ENCODE measurements around the gene RYK.

Gene RYK

GRCh38 chr3:134251731-134252391 lies 1.2 kb upstream of the RYK start:
- H3K4ac ChIP-seq (ENCODE audit: low read depth, low read length) = peak overlapping the region; percentile 21
- peaks cover 12% of the 10 kb centered on the region for H3K4me1 ChIP-seq (ENCODE audit: control insufficient read depth, low read depth, low read length)
- no peak overlapping the region for H2BK15ac ChIP-seq (replicated peaks; ENCODE audit: low read depth)
- no peak overlapping the region for H3K23ac ChIP-seq (ENCODE audit: low read length)
- no peak overlapping the region for H3K9ac ChIP-seq (ENCODE audit: low read length)
- peak; percentile 83 for DNase-seq
- peaks cover 4% of the 10 kb centered on the region for H3K79me1 ChIP-seq (ENCODE audit: low read length)
- H3K4me3 ChIP-seq (ENCODE audit: low read length) = no peak overlapping the region
- peak overlapping the region; percentile 77 for H3K27ac ChIP-seq (ENCODE audit: low read depth, low read length)
- H4K8ac ChIP-seq (ENCODE audit: low read depth, low read length) = no peak overlapping the region
- peak overlapping the region; percentile 72 for H3K18ac ChIP-seq (ENCODE audit: low read length)
- no peak overlapping the region for H4K5ac ChIP-seq (ENCODE audit: low read length)
- no peak overlapping the region for H3K4me2 ChIP-seq (ENCODE audit: low read length)
- H3K27me3 ChIP-seq (ENCODE audit: insufficient read depth, low read length, poor library complexity) = no peaks in the 10 kb centered on the region
- no peak overlapping the region for H2AK5ac ChIP-seq (ENCODE audit: low read length)
- H3K56ac ChIP-seq (ENCODE audit: low read length) = peak overlapping the region; percentile 73
- WGBS (ENCODE audit: extremely low coverage, insufficient coverage, low lambda C conversion rate) = no CpG with 5 or more reads among the region's 22 CpGs
- H2BK5ac ChIP-seq (ENCODE audit: low read length) = peak overlapping the region; percentile 47
- H2BK120ac ChIP-seq (ENCODE audit: low read depth, low read length) = no peak overlapping the region
- H3K36me3 ChIP-seq (ENCODE audit: control insufficient read depth, insufficient read depth, low read length) = no peaks in the 10 kb centered on the region
- peaks cover 30% of the 10 kb centered on the region for H3K79me2 ChIP-seq (ENCODE audit: control insufficient read depth, insufficient read depth, low read length)

DNA sequence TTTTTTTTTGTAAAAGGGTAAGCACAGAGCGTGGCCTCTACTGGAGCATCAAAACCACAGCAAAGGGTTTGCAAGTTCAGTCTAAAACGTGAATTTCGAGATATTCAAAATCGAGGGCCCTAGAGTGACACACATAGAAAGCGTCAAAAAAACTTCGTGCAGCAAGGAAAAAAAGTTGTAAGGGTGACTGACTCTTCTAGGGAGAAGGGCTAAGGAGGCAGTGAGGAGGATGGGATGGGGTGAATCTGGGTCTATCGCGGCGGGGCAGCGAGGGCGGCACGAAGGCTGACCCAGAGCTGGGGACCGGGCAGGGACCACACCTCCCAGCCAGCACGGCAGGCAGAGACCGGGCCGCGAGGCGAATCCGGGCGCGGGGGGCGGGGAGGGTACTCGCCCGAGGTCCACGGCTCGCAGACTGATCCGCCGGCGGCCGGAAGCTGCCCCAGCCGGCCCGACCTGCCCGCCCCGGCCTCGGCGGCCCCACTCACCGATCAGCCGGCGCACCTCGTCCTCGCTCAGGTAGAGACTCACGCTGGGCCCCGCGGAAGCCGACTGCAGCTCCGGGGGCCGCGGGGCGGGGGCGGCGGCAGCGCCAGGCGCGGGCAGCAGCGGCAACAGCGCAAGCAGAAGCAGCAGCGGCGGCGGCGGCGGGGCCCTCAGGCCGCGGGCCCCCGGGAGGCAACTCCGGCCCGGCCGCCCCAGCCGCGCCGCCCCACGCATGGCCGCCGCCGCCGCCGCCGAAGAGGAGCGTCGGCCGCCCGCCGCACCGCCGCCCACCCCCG lies 533 bp downstream of the RYK start:
- Histone ChIP-seq H2AK5ac (ENCODE audit: low read length) (no peak overlapping the region), H3K4ac (ENCODE audit: low read depth, low read length) (peak overlapping the region; percentile 97), H2BK15ac (replicated peaks; ENCODE audit: low read depth) (no peak overlapping the region), H3K4me2 (ENCODE audit: low read length) (peak overlapping the region; percentile 69), H2BK5ac (ENCODE audit: low read length) (peak overlapping the region; percentile 17), H3K36me3 (ENCODE audit: control insufficient read depth, insufficient read depth, low read length) (no peaks in the 10 kb centered on the region), H3K27ac (ENCODE audit: low read depth, low read length) (peak overlapping the region; percentile 95), H3K9ac (ENCODE audit: low read length) (peak overlapping the region; percentile 83), H3K27me3 (ENCODE audit: insufficient read depth, low read length, poor library complexity) (no peaks in the 10 kb centered on the region), H2BK120ac (ENCODE audit: low read depth, low read length) (peak overlapping the region; percentile 31), H4K8ac (ENCODE audit: low read depth, low read length) (no peak overlapping the region), H3K18ac (ENCODE audit: low read length) (peak overlapping the region; percentile 98), H3K56ac (ENCODE audit: low read length) (peak overlapping the region; percentile 87), H3K4me1 (ENCODE audit: control insufficient read depth, low read depth, low read length) (peaks cover 16% of the 10 kb centered on the region), H3K79me1 (ENCODE audit: low read length) (peaks cover 8% of the 10 kb centered on the region), H3K4me3 (ENCODE audit: low read length) (peak overlapping the region; percentile 68), H3K79me2 (ENCODE audit: control insufficient read depth, insufficient read depth, low read length) (peaks cover 44% of the 10 kb centered on the region), H3K23ac (ENCODE audit: low read length) (no peak overlapping the region), H4K5ac (ENCODE audit: low read length) (no peak overlapping the region)
- peak; percentile 67 for DNase-seq
- no CpG with 5 or more reads among the region's 85 CpGs for WGBS (ENCODE audit: extremely low coverage, insufficient coverage, low lambda C conversion rate)

DNA sequence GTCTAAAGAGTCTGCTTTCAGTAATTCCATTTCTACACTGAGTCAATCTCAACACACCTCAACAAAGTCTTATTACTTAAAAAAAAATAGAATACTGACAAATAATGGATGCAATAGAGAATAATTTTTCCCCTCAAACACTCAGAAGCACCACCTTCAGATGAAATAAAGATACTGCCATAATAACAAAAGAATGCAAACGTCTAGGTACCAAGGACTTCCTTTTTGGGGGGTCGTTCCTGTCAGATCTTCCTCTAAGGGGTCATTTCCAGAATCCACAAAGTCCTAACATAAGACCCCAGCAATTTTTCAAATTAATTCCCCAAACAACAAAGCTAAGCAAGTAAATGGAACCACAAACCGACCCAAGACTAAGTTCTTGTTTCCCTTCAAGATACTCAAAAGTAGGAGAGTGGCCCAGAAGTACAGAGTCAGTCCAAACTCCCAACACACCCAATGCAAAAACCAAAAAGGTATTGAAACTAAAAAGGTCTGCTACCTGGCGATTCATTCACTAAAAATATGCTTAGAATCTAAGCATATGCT lies 1.3 kb downstream of the RYK start:
- peak overlapping the region; percentile 98 for H3K18ac ChIP-seq (ENCODE audit: low read length)
- H2BK120ac ChIP-seq (ENCODE audit: low read depth, low read length) = no peak overlapping the region
- H3K4ac ChIP-seq (ENCODE audit: low read depth, low read length) = no peak overlapping the region
- H3K56ac ChIP-seq (ENCODE audit: low read length) = peak overlapping the region; percentile 87
- peaks cover 13% of the 10 kb centered on the region for H3K79me1 ChIP-seq (ENCODE audit: low read length)
- peak overlapping the region; percentile 68 for H3K4me3 ChIP-seq (ENCODE audit: low read length)
- no CpG with 5 or more reads among the region's 4 CpGs for WGBS (ENCODE audit: extremely low coverage, insufficient coverage, low lambda C conversion rate)
- no peaks in the 10 kb centered on the region for H3K36me3 ChIP-seq (ENCODE audit: control insufficient read depth, insufficient read depth, low read length)
- no peak overlapping the region for H4K5ac ChIP-seq (ENCODE audit: low read length)
- peak overlapping the region; percentile 69 for H3K4me2 ChIP-seq (ENCODE audit: low read length)
- H3K4me1 ChIP-seq (ENCODE audit: control insufficient read depth, low read depth, low read length) = peaks cover 24% of the 10 kb centered on the region
- no peak overlapping the region for H2AK5ac ChIP-seq (ENCODE audit: low read length)
- H3K23ac ChIP-seq (ENCODE audit: low read length) = no peak overlapping the region
- peak overlapping the region; percentile 83 for H3K9ac ChIP-seq (ENCODE audit: low read length)
- peak overlapping the region; percentile 34 for H3K27ac ChIP-seq (ENCODE audit: low read depth, low read length)
- DNase-seq = no peak
- H2BK5ac ChIP-seq (ENCODE audit: low read length) = no peak overlapping the region
- peaks cover 52% of the 10 kb centered on the region for H3K79me2 ChIP-seq (ENCODE audit: control insufficient read depth, insufficient read depth, low read length)
- no peak overlapping the region for H4K8ac ChIP-seq (ENCODE audit: low read depth, low read length)
- no peaks in the 10 kb centered on the region for H3K27me3 ChIP-seq (ENCODE audit: insufficient read depth, low read length, poor library complexity)
- H2BK15ac ChIP-seq (replicated peaks; ENCODE audit: low read depth) = no peak overlapping the region

- no peak for DNase-seq
- Histone ChIP-seq H3K18ac (ENCODE audit: low read length) (no peak overlapping the region), H3K36me3 (ENCODE audit: control insufficient read depth, insufficient read depth, low read length) (no peaks in the 10 kb centered on the region), H3K4ac (ENCODE audit: low read depth, low read length) (no peak overlapping the region), H3K56ac (ENCODE audit: low read length) (peak overlapping the region; percentile 36), H3K79me2 (ENCODE audit: control insufficient read depth, insufficient read depth, low read length) (peaks cover 84% of the 10 kb centered on the region), H3K4me3 (ENCODE audit: low read length) (no peak overlapping the region), H3K79me1 (ENCODE audit: low read length) (peaks cover 17% of the 10 kb centered on the region), H2BK120ac (ENCODE audit: low read depth, low read length) (no peak overlapping the region), H3K27ac (ENCODE audit: low read depth, low read length) (no peak overlapping the region), H4K8ac (ENCODE audit: low read depth, low read length) (no peak overlapping the region), H2BK5ac (ENCODE audit: low read length) (no peak overlapping the region), H2AK5ac (ENCODE audit: low read length) (no peak overlapping the region), H3K23ac (ENCODE audit: low read length) (no peak overlapping the region), H3K4me2 (ENCODE audit: low read length) (no peak overlapping the region), H3K27me3 (ENCODE audit: insufficient read depth, low read length, poor library complexity) (no peaks in the 10 kb centered on the region), H3K9ac (ENCODE audit: low read length) (no peak overlapping the region), H4K5ac (ENCODE audit: low read length) (no peak overlapping the region), H3K4me1 (ENCODE audit: control insufficient read depth, low read depth, low read length) (peaks cover 28% of the 10 kb centered on the region), H2BK15ac (replicated peaks; ENCODE audit: low read depth) (no peak overlapping the region)
- no CpG with 5 or more reads among the region's 2 CpGs for WGBS (ENCODE audit: extremely low coverage, insufficient coverage, low lambda C conversion rate)
These were observed 5.7 kb downstream of the RYK start for GRCh38 chr3:134244921-134245320.

GRCh38 chr3:134242649-134243617 lies 7.7 kb downstream of the RYK start:
- no peaks in the 10 kb centered on the region for H3K36me3 ChIP-seq (ENCODE audit: control insufficient read depth, insufficient read depth, low read length)
- H2BK5ac ChIP-seq (ENCODE audit: low read length) = no peak overlapping the region
- H3K9ac ChIP-seq (ENCODE audit: low read length) = no peak overlapping the region
- H3K23ac ChIP-seq (ENCODE audit: low read length) = no peak overlapping the region
- H4K5ac ChIP-seq (ENCODE audit: low read length) = no peak overlapping the region
- H3K79me1 ChIP-seq (ENCODE audit: low read length) = peaks cover 19% of the 10 kb centered on the region
- H3K18ac ChIP-seq (ENCODE audit: low read length) = no peak overlapping the region
- H3K4me1 ChIP-seq (ENCODE audit: control insufficient read depth, low read depth, low read length) = peaks cover 26% of the 10 kb centered on the region
- H3K4ac ChIP-seq (ENCODE audit: low read depth, low read length) = no peak overlapping the region
- peak; percentile 69 for DNase-seq
- peaks cover 80% of the 10 kb centered on the region for H3K79me2 ChIP-seq (ENCODE audit: control insufficient read depth, insufficient read depth, low read length)
- H2BK15ac ChIP-seq (replicated peaks; ENCODE audit: low read depth) = no peak overlapping the region
- no peak overlapping the region for H3K4me3 ChIP-seq (ENCODE audit: low read length)
- H2BK120ac ChIP-seq (ENCODE audit: low read depth, low read length) = no peak overlapping the region
- no peak overlapping the region for H3K56ac ChIP-seq (ENCODE audit: low read length)
- H3K27me3 ChIP-seq (ENCODE audit: insufficient read depth, low read length, poor library complexity) = no peaks in the 10 kb centered on the region
- no peak overlapping the region for H3K4me2 ChIP-seq (ENCODE audit: low read length)
- H3K27ac ChIP-seq (ENCODE audit: low read depth, low read length) = peak overlapping the region; percentile 54
- no peak overlapping the region for H4K8ac ChIP-seq (ENCODE audit: low read depth, low read length)
- WGBS (ENCODE audit: extremely low coverage, insufficient coverage, low lambda C conversion rate) = no CpG with 5 or more reads among the region's 3 CpGs
- no peak overlapping the region for H2AK5ac ChIP-seq (ENCODE audit: low read length)

Measured in mesendoderm (in vitro differentiated cells).